Measurements from ENCODE around the gene LTF.
A peak's percentile ranks its signal among the peaks of the same experiment; 100 is the strongest.
"Not testable (repeated sequence)": the region's sequence is repeated elsewhere in the genome, so short reads cannot be mapped to it uniquely, and the experiment has no call there.

Gene LTF

DNA sequence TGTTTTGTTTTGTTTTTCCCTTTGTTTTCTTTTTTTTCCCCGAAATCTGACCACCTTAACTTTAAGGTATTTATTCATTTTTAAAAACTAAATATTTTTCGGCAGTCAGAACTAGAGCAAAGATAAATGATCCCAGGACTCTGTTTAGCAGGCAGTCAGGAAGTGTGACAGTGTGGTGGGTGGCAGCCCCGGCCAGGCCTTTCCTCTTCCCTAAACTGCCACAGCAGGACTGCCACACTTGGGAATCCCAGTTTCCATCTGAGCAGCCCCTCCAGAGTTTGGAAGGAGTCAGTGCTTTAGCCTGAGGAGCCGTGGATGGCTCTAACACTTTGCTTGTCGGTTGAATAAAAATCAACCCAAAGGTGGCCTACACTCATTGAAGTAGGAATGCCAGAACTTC is 50.8 kb downstream of the LTF start:
- peaks cover 3 to 12% of the 10 kb centered on the region in 2 donors for H3K36me3 Mint-ChIP-seq
- H3K27me3 Mint-ChIP-seq: no peaks in the 10 kb centered on the region
- no peak overlapping the region for H3K4me3 Mint-ChIP-seq
- ATAC-seq (replicated peaks): no peak
- H3K9me3 Mint-ChIP-seq: no peaks in the 10 kb centered on the region
- peaks cover 12 to 42% of the 10 kb centered on the region in 2 donors for H3K4me1 Mint-ChIP-seq
- DNase-seq: no peak
- no peak overlapping the region for H3K27ac Mint-ChIP-seq

DNA sequence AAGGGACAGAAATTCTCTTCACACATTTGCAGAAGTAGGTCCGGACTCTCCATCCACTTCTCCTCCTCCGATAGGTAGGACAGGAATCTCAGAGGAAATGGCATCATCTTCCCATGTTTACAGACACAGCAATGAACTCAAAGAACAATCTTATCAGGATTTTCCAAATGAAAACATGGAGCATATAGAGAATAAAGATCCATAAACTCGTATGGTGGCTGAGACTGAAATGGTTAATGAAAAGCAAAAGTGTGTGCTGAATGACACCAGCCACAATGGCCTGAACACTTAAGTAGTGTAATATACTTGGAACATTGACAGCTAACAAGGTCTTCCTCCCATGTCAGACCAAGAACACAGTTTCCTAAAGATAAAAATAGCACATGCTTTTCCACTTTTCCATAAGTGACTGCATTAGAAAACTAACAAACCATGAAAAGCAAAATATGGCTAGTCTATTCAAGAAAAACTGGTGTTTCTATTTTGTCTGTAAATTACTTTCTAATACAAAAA is 51.9 kb downstream of the LTF start:
- ATAC-seq (replicated peaks) (no peak), DNase-seq (no peak)
- no peak overlapping the region for H3K4me3 Mint-ChIP-seq
- H3K9me3 Mint-ChIP-seq: no peaks in the 10 kb centered on the region
- H3K27me3 Mint-ChIP-seq: no peaks in the 10 kb centered on the region
- peaks cover 6 to 19% of the 10 kb centered on the region in 2 donors for H3K36me3 Mint-ChIP-seq
- H3K27ac Mint-ChIP-seq: no peak overlapping the region
- peaks cover 21 to 52% of the 10 kb centered on the region in 2 donors for H3K4me1 Mint-ChIP-seq

DNA sequence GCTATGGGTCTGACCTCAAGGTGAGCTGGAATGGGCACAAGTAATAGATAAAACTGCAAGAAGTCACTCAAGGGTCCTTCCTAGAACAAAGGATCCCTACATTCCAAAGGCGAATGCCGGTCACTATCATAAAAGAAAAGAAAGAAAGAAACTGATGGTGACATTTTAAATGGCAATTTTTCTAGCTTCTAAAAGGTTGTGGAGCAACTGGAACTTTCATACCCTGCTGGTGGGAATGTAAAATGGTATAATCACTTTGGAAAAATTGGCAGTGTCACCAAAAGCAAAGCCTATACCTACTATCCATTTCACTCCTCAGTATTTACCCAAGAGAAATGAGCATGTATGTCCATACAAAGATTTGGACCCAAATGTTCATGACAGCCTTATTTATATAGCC is 53.4 kb downstream of the LTF start:
- Mint-ChIP-seq H3K4me3 (no peak overlapping the region), H3K27me3 (no peaks in the 10 kb centered on the region), H3K9me3 (peaks cover 4 to 5% of the 10 kb centered on the region in 2 donors), H3K27ac (no peak overlapping the region), H3K36me3 (peaks cover 11 to 29% of the 10 kb centered on the region in 2 donors), H3K4me1 (peaks cover 29 to 57% of the 10 kb centered on the region in 2 donors)
- no peak for DNase-seq
- no peak for ATAC-seq (replicated peaks)

DNA sequence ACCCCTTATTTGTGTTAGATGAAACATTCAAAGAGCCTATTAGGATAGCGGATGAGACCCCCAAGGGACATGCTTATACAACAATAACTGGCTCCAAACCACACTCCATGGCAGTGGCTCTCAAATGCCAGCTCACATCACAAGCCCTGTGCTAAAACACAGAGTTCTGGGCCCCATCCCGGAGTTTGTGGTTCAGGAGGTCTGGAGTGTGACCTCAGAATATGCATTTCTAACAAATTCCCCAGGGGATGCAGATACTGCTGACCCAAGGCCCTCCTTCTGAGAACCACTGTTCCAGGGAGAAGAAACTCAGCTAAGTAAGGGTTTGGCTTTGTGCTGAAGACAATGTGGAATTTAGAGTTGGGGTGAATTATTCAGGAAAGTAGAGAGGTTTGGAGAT is 54.0 kb downstream of the LTF start:
- peaks cover 28 to 57% of the 10 kb centered on the region in 2 donors for H3K4me1 Mint-ChIP-seq

DNA sequence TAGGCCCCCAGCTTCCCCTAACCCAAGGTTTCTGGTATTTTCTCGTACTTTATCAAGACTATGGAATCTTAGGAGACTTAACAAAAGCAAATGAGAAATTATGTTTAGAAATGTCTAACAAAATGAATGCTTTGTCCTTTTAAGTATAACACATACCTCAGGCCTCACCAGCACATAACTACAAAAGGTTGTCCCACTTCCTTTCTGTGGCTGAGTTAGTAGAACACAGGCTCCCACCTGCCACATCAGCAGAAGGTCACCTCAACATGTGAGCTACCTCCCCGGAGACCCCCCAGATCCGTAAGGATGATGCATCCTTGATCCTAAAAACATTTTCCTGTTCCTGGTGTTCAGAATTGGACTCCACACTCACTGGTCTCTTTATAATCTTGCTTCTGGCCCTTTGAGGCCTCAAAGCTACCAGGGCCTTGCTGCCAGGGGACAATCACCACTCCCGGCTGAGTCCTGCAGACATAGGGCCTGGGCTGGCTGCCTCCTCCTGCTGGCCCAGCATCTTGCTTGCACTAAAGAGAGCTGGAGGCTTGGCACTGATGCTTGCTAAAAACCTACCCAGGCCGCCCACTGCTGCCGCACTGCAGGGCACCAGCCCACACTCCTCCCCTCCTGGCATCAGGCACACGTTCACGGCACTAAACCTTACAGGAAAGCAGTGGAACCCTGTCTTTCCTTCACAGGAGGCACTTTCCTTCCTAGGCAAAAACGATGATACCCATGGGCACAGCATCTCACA is 54.8 kb downstream of the LTF start:
- ATAC-seq (replicated peaks) (no peak), DNase-seq (no peak)
- Mint-ChIP-seq H3K27me3 (no peaks in the 10 kb centered on the region), H3K36me3 (peaks cover 11 to 30% of the 10 kb centered on the region in 2 donors), H3K4me1 (peaks cover 32 to 57% of the 10 kb centered on the region in 2 donors), H3K27ac (no peak overlapping the region), H3K9me3 (peaks cover 4 to 5% of the 10 kb centered on the region in 2 donors), H3K4me3 (peak overlapping the region in 1 of 2 donors; percentile 3)

More for the DNA sequence above, 54.0 kb downstream of the LTF start:
- peaks cover 4 to 5% of the 10 kb centered on the region in 2 donors for H3K9me3 Mint-ChIP-seq
- H3K36me3 Mint-ChIP-seq: peaks cover 11 to 30% of the 10 kb centered on the region in 2 donors
- no peak overlapping the region for H3K27ac Mint-ChIP-seq
- H3K27me3 Mint-ChIP-seq: no peaks in the 10 kb centered on the region
- no peak overlapping the region for H3K4me3 Mint-ChIP-seq
- DNase-seq (no peak), ATAC-seq (replicated peaks) (no peak)

DNA sequence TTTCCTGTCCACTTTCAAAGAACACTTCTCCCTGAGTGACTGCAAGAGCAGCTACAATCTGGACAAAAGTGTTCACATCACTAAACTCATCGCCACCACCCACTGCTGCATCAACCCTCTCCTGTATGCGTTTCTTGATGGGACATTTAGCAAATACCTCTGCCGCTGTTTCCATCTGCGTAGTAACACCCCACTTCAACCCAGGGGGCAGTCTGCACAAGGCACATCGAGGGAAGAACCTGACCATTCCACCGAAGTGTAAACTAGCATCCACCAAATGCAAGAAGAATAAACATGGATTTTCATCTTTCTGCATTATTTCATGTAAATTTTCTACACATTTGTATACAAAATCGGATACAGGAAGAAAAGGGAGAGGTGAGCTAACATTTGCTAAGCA is 55.9 kb downstream of the LTF start:
- DNase-seq (no peak), ATAC-seq (replicated peaks) (no peak)
- no peak overlapping the region for H3K4me3 Mint-ChIP-seq
- peaks cover 11 to 30% of the 10 kb centered on the region in 2 donors for H3K36me3 Mint-ChIP-seq
- H3K4me1 Mint-ChIP-seq: peaks cover 32 to 58% of the 10 kb centered on the region in 2 donors
- peaks cover 4 to 5% of the 10 kb centered on the region in 2 donors for H3K9me3 Mint-ChIP-seq
- no peak overlapping the region for H3K27ac Mint-ChIP-seq
- H3K27me3 Mint-ChIP-seq: no peaks in the 10 kb centered on the region

DNA sequence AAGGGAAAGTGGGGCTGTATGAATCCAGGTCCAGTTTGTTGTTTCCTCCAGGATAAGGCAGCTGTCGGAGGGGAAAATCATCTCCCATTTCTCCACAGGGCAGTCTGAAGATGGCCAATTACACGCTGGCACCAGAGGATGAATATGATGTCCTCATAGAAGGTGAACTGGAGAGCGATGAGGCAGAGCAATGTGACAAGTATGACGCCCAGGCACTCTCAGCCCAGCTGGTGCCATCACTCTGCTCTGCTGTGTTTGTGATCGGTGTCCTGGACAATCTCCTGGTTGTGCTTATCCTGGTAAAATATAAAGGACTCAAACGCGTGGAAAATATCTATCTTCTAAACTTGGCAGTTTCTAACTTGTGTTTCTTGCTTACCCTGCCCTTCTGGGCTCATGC is 56.7 kb downstream of the LTF start:
- H3K4me3 Mint-ChIP-seq: peak overlapping the region; percentile 88 to 94
- ATAC-seq (replicated peaks) (peak in 1 of 2 donors; percentile 23), DNase-seq (no peak)
- H3K27me3 Mint-ChIP-seq: no peaks in the 10 kb centered on the region
- peak overlapping the region; percentile 97 for H3K27ac Mint-ChIP-seq
- peaks cover 32 to 58% of the 10 kb centered on the region in 2 donors for H3K4me1 Mint-ChIP-seq
- peaks cover 11 to 30% of the 10 kb centered on the region in 2 donors for H3K36me3 Mint-ChIP-seq
- peaks cover 4 to 5% of the 10 kb centered on the region in 2 donors for H3K9me3 Mint-ChIP-seq

DNA sequence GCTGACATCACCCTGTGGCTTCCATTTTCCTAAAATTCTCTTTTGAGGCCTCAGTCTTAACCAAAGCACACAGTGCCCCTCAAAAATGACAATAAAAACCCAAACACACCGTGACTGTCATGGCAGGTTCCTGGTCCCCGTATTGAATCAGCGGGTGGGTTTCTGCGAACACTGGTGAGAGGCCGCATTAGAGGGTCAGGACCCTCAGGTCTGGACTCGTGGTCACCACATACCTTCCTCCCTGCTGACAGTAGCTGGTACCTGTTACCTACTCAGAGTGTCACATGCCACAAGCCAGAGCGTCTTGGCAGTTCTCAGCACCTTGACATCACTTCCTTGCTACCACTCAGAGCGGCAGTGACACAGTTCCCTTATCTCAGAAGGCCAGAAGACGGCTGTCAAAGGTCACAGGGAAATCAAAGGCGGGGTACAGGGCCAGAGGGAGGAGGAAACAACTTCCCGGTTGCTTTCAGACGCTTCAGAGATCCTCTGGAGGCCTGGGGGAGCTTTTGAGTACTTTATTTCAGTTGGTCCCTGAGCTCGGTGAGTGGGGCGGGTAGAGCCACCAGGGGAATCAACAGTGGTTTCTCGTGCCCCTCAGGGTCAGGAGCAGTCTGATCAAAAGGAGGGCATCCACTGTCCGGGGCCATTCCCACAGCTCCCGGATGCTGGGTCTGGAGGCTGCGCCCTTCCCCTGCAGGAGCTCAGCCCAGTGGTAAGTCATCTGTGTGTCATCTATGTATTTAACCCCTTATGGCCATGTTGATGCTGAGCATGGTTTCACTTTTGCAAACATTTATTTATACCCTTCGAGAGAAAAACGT is 57.7 kb downstream of the LTF start, which contains the start of the genes CCR5AS and CCRL2:
TSS of gene CCR5AS (minus strand) at position 279 of the 824 bp plus-strand sequence.
TSS of gene CCRL2 (plus strand) at position 472 of the 824 bp plus-strand sequence. CDS start 821 bp downstream, outside the sequence.
- H3K27ac Mint-ChIP-seq: peak within 1 kb of the TSS; percentile 97
- peaks cover 11 to 30% of the 10 kb centered on the region in 2 donors for H3K36me3 Mint-ChIP-seq

DNA sequence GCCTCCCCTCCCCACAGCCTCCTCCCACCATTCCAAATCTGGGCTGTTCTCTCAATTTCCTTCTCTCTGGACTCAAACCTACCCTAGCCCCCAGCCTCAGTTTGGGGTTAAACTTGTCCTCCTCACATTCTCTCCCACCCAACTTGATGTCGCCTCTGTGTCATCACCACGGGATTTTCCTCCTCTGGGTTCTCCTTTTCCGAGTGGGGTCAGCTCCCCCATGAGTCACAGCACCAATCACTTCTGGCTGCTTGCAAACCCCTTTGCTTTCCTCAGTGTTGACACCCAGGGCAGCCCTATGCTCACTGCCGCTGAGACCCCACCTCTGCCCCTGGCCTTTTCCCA is 58.3 kb downstream of the LTF start:
- Mint-ChIP-seq H3K36me3 (peaks cover 11 to 30% of the 10 kb centered on the region in 2 donors), H3K27me3 (no peaks in the 10 kb centered on the region), H3K27ac (peak overlapping the region; percentile 97), H3K4me1 (peaks cover 32 to 58% of the 10 kb centered on the region in 2 donors), H3K9me3 (peaks cover 4 to 5% of the 10 kb centered on the region in 2 donors), H3K4me3 (peak overlapping the region; percentile 88 to 94)
- ATAC-seq (replicated peaks) (no peak), DNase-seq (no peak)

More for the DNA sequence above, 57.7 kb downstream of the LTF start, which contains the start of the genes CCR5AS and CCRL2:
- H3K9me3 Mint-ChIP-seq: peaks cover 4 to 5% of the 10 kb centered on the region in 2 donors
- ATAC-seq (replicated peaks) (peak; percentile 90 to 91), DNase-seq (peak; percentile 65)
- H3K4me1 Mint-ChIP-seq: peaks cover 32 to 58% of the 10 kb centered on the region in 2 donors
- peak within 1 kb of the TSS; percentile 88 to 94 for H3K4me3 Mint-ChIP-seq
- H3K27me3 Mint-ChIP-seq: no peaks in the 10 kb centered on the region

DNA sequence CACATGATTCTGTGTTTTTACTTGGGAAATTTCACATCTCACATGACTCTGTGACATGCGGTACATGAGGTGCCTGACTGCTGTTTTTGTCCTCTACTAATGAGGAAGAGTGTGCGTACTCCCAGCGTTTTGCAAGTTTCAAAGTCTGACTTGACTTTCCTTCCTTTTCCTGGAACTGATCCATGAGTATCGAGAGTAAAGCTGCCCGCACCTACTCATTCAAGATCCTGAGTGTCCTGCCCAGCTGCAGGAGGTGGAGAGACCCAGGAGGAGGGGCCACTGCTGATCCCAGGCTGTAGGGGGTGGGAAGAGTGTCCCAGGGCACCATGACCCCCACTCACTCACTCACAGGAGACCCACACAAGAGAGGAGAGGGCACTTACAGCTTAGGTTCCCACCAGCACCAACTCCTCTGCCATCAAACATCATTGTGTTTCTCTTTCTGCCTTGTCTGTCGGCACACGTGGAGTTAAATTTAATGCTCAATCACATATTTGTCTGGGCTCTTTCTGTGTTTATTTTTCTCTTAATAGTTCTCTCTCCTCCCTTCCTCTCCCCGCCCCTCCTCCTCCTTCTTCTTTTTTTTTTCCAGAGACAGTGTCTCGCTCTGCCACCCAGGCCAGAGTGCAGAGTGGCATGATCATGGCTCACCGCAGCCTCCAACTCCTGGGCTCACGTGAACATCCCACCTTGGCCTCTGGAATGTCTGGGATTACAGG is 59.2 kb downstream of the LTF start:
- Mint-ChIP-seq H3K9me3 (peaks cover 4 to 5% of the 10 kb centered on the region in 2 donors), H3K4me3 (no peak overlapping the region), H3K4me1 (peaks cover 32 to 58% of the 10 kb centered on the region in 2 donors), H3K27me3 (no peaks in the 10 kb centered on the region), H3K36me3 (peaks cover 11 to 30% of the 10 kb centered on the region in 2 donors), H3K27ac (peak overlapping the region; percentile 28)
- DNase-seq (no peak), ATAC-seq (replicated peaks) (no peak)

DNA sequence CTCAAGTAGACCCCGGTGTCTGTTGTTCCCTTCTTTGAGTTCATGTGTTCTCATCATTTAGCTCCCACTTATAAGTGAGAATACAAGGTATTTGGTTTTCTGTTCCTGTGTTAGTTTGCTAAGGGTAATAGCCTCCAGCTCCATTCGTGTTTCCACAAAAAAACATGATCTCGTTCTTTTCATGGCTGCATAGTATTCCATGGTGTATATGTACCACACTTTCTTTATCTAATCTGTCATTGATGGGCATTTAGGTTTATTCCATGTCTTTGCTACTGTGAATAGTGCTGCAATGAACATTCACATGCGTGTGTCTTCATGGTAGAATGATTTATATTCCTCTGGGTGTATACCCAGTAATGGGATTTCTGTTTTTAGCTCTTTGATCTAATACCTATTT is 61.8 kb downstream of the LTF start:
- Mint-ChIP-seq H3K4me1 (peaks cover 19 to 35% of the 10 kb centered on the region in 2 donors), H3K36me3 (peaks cover 5 to 11% of the 10 kb centered on the region in 2 donors)
- not testable (repeated sequence) for H3K27ac Mint-ChIP-seq; DNase-seq; H3K9me3 Mint-ChIP-seq; ATAC-seq (replicated peaks); H3K4me3 Mint-ChIP-seq; H3K27me3 Mint-ChIP-seq

DNA sequence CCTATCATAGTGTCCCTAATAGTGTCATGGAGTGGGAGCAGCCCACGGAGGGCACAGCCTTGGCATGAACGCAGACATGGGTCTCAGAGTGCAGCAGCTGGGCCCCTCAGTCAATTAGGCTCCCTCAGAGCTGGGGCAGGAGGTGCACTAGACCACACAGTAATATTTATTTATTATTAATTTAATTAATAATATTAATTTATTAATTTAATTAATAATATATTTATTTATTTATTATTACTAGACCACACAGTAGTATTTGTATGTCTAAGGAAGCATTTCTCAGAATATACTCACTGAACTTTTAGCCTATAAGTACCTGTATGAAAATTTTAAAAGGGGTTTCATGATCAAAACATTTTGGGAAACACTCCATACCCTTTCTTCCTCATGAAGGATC is 63.1 kb downstream of the LTF start:
- Mint-ChIP-seq H3K4me3 (no peak overlapping the region), H3K36me3 (peaks cover 2 to 4% of the 10 kb centered on the region in 2 donors), H3K9me3 (peaks cover under 1 to 1% of the 10 kb centered on the region in 2 donors), H3K27ac (no peak overlapping the region), H3K4me1 (peaks cover 16 to 27% of the 10 kb centered on the region in 2 donors), H3K27me3 (no peaks in the 10 kb centered on the region)
- ATAC-seq (replicated peaks): no peak
- DNase-seq: no peak

DNA sequence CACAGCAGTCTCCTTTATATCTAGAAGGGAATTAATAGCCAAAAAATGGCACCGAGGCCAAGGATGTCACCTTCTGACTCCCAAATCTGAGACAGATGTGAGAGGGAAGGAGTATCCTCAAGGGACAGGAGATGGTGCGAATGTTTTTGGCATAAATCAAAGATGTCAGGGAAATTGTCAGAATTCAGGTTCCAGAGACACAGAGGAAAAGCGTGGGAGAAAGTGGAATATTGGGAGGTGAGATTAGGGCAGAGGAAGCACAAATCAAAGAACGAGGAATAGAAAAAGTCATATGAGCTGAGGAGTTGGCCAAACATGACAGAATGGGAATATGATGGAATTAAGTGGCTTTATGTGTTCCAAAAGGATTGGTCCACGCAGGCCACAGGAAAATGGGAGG is 63.9 kb downstream of the LTF start:
- DNase-seq: no peak
- ATAC-seq (replicated peaks): no peak
- no peaks in the 10 kb centered on the region for H3K9me3 Mint-ChIP-seq
- H3K27me3 Mint-ChIP-seq: no peaks in the 10 kb centered on the region
- peaks cover 17 to 27% of the 10 kb centered on the region in 2 donors for H3K4me1 Mint-ChIP-seq
- no peaks in the 10 kb centered on the region for H3K36me3 Mint-ChIP-seq
- H3K4me3 Mint-ChIP-seq: no peak overlapping the region
- H3K27ac Mint-ChIP-seq: no peak overlapping the region
